Measurements from ENCODE around the gene PASK.

Gene PASK

DNA sequence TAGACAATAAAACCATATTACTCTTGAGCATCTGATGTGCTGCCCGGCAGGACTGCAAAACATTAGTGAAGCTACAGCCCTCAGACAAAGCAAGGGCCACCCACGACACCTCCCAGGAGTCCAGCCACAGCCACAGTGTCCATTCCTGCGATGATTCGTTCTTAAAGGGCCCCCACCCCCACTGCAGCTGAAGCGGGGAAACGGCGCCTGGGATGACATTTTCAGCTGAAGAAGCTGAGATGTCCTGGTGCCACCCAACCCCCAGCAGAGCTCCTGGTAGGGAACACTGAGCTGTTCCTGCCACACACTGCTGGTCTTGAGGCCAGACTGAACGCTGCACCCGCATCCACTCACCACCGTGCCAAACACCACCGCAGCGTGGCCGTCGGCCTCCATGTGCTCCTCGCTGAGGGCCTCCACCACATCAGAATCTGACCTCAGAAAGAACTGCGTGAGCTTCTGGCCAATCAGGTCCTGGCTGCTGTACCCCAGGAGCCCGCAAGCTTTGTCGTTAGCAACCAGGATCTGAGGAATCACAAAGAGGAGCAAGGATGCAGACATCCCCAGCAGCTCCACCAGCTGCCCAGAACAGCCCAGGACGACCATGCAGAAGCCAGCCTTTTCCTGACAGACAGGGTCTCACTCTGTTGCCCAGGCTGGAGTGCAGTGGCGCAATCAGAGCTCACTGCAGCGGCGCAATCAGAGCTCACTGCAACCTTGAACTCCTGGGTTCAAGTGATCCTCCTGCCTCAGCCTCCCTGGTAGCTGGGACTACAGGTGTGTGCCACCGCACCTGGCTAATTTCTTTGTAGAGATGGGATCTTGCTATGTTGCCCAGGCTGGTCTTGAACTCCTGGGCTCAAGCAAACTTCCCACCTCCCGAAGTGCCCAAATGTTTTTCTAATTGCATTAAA, 9.5 kb downstream of the PASK start:
- no peaks in the 10 kb centered on the region for H3K4me1 ChIP-seq (ENCODE audit: control insufficient read depth, insufficient read depth, low read length)
- no peak overlapping the region for H3K4me3 ChIP-seq (ENCODE audit: low read length)
- H3K27me3 ChIP-seq (ENCODE audit: control insufficient read depth, insufficient read depth, low read length) = no peaks in the 10 kb centered on the region
- no peaks in the 10 kb centered on the region for H3K9me3 ChIP-seq (ENCODE audit: control insufficient read depth, low read length)
- no peaks in the 10 kb centered on the region for H3K36me3 ChIP-seq (ENCODE audit: control insufficient read depth, insufficient read depth, low read length)
- H3K9ac ChIP-seq (ENCODE audit: low read length) = no peak overlapping the region

DNA sequence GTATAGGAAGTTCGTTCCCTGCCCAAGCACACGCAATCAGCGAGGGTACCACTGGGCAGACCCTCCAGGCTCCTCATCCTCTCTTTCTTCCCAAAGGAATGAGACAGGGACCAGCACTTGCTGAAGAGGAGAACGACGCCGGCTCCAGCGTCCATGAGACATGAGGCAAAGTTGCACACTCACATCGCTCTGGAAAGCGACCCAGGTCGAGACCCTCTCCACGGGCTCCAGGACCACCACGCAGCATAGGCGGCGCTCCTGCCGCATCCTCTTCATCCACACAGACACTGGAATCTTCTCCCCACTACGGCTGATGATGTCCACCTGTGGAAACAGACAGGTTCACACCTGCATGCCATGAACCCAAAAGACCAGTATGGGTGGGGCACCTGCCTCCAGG, 10.8 kb downstream of the PASK start:
- H3K4me3 ChIP-seq (ENCODE audit: low read length) = no peak overlapping the region
- H3K36me3 ChIP-seq (ENCODE audit: control insufficient read depth, insufficient read depth, low read length) = no peaks in the 10 kb centered on the region
- no peaks in the 10 kb centered on the region for H3K27me3 ChIP-seq (ENCODE audit: control insufficient read depth, insufficient read depth, low read length)
- H3K4me1 ChIP-seq (ENCODE audit: control insufficient read depth, insufficient read depth, low read length) = no peaks in the 10 kb centered on the region
- H3K9me3 ChIP-seq (ENCODE audit: control insufficient read depth, low read length) = no peaks in the 10 kb centered on the region
- H3K9ac ChIP-seq (ENCODE audit: low read length) = no peak overlapping the region

DNA sequence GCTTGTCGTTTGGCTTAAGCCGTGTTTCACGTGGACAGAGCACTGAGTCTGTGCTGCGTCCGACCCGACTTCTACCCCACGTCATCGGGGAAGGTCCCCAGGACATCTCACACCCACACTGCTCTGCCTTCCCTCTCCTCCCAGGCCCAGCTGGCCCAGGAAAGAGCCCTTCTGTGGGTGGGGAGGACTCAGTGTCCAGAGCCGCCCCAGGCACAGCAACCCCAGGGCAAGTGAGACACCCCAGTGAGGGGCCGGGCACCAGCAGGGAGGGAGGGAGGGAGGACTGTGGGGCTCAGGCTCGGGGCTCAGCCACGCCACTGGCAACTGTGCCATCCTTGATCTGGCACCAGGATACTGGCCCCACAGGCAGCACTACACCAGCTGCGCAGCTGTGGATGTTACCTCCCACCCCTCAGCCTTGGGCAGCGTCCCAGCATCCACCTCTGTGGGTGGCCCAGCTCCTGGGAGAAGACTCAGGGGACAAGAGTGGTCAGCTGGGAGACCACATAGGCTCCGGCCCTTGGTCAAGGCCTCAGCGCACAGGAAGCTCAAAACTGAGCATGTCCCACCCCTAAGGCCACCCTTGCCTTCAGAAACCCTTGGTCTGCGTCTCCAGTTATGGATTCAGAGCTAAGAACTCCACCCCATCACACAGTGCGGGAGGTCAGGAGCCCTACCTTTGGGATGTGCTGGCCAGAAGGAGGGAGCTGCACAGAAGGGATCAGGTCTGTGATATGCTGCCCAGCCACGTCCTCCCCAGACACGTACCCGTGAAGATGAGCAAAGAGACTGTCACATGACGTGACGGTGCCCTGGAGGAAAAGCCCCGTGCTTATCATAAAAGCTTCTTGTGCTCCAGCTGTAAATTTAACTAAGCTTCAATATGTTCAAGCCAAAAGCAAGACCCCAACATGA, 11.7 kb downstream of the PASK start:
- Histone ChIP-seq H3K4me3 (ENCODE audit: low read length) (no peak overlapping the region), H3K27me3 (ENCODE audit: control insufficient read depth, insufficient read depth, low read length) (no peaks in the 10 kb centered on the region), H3K4me1 (ENCODE audit: control insufficient read depth, insufficient read depth, low read length) (no peaks in the 10 kb centered on the region), H3K36me3 (ENCODE audit: control insufficient read depth, insufficient read depth, low read length) (no peaks in the 10 kb centered on the region), H3K9me3 (ENCODE audit: control insufficient read depth, low read length) (no peaks in the 10 kb centered on the region), H3K9ac (ENCODE audit: low read length) (no peak overlapping the region)

DNA sequence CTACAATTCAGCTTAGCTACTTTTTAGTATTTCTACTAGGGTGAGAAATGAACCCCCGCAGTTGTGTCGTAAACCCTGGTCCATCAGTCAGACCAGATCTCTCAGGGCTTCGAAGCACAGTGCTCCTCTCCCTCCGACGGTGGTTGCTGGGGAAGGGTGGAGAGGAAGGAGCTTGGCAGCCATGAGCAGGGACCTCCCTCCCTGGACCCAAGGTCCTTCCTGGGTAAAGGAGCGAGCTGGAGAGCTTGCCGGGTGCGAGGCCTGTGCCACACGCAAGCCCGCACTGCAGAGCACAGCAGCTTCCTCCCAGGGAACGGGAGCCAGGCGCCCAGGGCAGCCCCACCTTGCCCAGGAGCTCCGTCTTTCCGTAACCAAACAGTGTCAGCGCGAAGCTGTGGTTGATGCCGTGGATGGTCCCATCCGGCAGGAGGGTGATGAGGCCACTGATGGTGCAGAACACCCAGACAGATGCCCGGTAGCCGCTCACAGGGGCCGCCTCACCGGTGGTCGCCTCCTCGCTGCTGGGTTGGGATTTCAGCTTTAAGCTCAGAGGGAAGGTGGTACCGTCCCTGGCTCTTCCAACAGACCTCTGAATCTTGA, 12.5 kb downstream of the PASK start:
- Histone ChIP-seq H3K36me3 (ENCODE audit: control insufficient read depth, insufficient read depth, low read length) (no peaks in the 10 kb centered on the region), H3K27me3 (ENCODE audit: control insufficient read depth, insufficient read depth, low read length) (no peaks in the 10 kb centered on the region), H3K9me3 (ENCODE audit: control insufficient read depth, low read length) (no peaks in the 10 kb centered on the region), H3K4me3 (ENCODE audit: low read length) (no peak overlapping the region), H3K9ac (ENCODE audit: low read length) (no peak overlapping the region), H3K4me1 (ENCODE audit: control insufficient read depth, insufficient read depth, low read length) (no peaks in the 10 kb centered on the region)

DNA sequence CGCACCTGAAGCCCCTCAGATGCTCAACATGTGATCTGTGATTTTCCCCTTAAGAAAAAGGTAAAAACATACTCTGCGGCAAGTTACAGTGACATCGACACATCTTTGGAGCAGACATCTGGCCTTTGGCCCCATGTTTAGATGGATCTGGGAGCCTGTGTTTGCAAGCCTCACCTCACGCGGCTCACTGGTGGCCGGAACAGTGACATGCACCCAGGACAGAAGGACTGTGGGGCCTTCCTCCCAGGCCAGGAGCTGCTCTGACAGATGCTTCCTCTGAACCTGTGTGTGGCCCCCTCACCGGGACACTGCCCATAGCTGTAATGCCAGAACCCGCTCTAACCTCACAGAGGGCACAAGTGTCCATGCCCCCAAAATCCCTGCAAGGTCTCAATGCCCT, 13.1 kb downstream of the PASK start:
- Histone ChIP-seq H3K9ac (ENCODE audit: low read length) (no peak overlapping the region), H3K4me3 (ENCODE audit: low read length) (no peak overlapping the region), H3K27me3 (ENCODE audit: control insufficient read depth, insufficient read depth, low read length) (no peaks in the 10 kb centered on the region), H3K36me3 (ENCODE audit: control insufficient read depth, insufficient read depth, low read length) (no peaks in the 10 kb centered on the region), H3K9me3 (ENCODE audit: control insufficient read depth, low read length) (no peaks in the 10 kb centered on the region), H3K4me1 (ENCODE audit: control insufficient read depth, insufficient read depth, low read length) (no peaks in the 10 kb centered on the region)

DNA sequence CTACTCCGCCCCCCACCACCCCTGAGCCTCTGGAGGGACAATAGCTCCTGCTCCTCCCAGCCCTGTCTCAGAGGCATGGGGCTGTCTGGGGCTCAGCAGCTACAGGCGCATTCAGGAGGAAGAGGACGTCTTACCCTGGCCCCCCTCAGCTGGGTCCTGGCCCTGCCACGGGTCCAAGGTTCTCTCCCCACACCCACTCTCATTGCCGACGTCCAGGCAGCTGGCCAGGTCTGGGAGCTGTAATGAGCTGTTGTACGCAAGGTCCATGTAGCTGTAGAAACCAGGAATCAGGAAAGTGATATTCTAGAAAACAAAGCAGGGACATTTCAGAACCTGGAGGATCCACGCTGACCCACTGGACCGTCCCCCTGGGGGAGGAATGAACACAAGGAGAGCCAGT, 13.5 kb downstream of the PASK start:
- no peak overlapping the region for H3K4me3 ChIP-seq (ENCODE audit: low read length)
- no peak overlapping the region for H3K9ac ChIP-seq (ENCODE audit: low read length)
- no peaks in the 10 kb centered on the region for H3K36me3 ChIP-seq (ENCODE audit: control insufficient read depth, insufficient read depth, low read length)
- no peaks in the 10 kb centered on the region for H3K27me3 ChIP-seq (ENCODE audit: control insufficient read depth, insufficient read depth, low read length)
- H3K4me1 ChIP-seq (ENCODE audit: control insufficient read depth, insufficient read depth, low read length) = no peaks in the 10 kb centered on the region
- no peaks in the 10 kb centered on the region for H3K9me3 ChIP-seq (ENCODE audit: control insufficient read depth, low read length)

DNA sequence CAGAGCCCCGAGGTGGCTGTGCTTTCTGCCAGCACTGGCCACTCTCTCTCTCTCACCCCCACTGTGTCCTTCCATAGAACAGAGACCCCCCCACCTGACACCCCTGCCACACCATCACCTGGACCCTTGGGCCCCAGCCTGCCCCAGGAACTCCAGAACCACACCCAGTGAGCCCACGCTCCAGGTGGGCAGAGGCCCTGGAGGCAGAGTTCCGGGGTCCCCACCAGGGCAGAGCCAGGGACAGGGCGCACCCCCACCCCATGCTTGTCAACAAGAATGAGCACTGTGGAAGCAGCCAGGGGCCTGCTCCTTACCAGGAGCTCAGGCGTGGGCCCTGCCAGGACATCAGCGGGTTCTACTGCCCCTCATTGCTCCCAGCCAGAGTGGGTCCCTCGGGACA, 14.6 kb downstream of the PASK start:
- Histone ChIP-seq H3K9ac (ENCODE audit: low read length) (no peak overlapping the region), H3K9me3 (ENCODE audit: control insufficient read depth, low read length) (no peaks in the 10 kb centered on the region), H3K36me3 (ENCODE audit: control insufficient read depth, insufficient read depth, low read length) (no peaks in the 10 kb centered on the region), H3K4me1 (ENCODE audit: control insufficient read depth, insufficient read depth, low read length) (no peaks in the 10 kb centered on the region), H3K4me3 (ENCODE audit: low read length) (no peak overlapping the region), H3K27me3 (ENCODE audit: control insufficient read depth, insufficient read depth, low read length) (no peaks in the 10 kb centered on the region)

DNA sequence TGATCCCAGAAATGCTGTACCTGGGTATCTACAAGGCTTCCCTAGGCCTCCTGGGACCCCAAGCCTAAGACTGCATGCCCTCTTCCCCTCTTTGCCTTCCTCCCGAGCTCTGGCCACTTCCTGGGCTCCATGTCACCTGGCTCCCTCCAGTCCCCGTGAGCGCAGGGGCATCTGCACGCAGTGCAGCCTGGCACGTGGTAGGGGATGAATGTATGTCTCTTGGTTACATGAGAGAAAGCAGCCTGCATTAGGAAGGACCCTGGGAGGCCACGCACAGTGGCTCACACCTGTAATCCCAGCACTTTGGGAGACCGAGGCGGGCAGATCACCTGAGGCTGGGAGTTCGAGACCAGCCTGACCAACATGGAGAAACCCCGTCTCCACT, 15.8 kb downstream of the PASK start:
- Histone ChIP-seq H3K9ac (ENCODE audit: low read length) (no peak overlapping the region), H3K4me1 (ENCODE audit: control insufficient read depth, insufficient read depth, low read length) (no peaks in the 10 kb centered on the region), H3K4me3 (ENCODE audit: low read length) (no peak overlapping the region), H3K36me3 (ENCODE audit: control insufficient read depth, insufficient read depth, low read length) (no peaks in the 10 kb centered on the region), H3K27me3 (ENCODE audit: control insufficient read depth, insufficient read depth, low read length) (no peaks in the 10 kb centered on the region), H3K9me3 (ENCODE audit: control insufficient read depth, low read length) (no peaks in the 10 kb centered on the region)

DNA sequence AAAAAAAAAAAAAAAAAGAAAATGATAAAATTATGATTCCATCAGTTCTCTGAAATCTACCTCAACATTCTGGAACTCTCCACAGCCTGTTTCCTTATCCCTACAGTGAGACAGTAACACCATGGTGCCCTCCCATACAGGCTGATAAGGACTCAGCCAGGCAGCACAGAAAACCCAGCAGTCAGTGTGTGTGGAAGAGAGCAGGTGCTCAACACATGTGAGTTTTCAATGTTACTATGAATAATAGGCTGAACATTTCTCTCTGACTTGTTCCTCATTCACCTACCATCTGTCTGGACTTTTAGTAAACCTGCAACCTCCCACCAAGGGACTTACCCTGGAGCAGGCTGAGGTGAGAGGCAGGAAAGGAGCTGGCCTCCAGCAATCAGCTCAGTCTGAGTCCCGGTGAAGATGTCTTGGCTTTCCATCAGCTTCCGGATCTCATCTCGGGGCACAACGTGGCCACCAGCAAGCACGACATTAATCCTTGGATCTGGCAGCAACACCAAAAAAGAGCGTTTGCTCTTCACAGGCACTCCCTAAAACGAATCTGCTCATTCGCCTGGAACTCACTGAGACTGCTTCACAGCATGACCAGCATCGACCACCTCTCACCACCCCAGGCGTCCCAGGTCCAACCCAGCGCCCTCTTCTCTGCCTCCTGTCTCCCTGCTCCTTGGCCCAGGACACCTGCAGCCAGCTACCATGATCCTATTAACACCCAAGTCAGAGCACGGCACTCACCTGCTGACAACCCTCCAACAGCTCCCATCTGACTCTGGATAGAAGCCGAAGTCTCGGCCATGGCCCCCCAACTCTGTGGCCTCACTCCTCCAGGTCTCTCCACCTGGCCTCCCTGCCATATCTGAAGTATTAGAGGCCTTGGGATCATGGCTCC, 16.5 kb downstream of the PASK start:
- no peaks in the 10 kb centered on the region for H3K9me3 ChIP-seq (ENCODE audit: control insufficient read depth, low read length)
- no peaks in the 10 kb centered on the region for H3K4me1 ChIP-seq (ENCODE audit: control insufficient read depth, insufficient read depth, low read length)
- no peak overlapping the region for H3K4me3 ChIP-seq (ENCODE audit: low read length)
- no peak overlapping the region for H3K9ac ChIP-seq (ENCODE audit: low read length)
- H3K36me3 ChIP-seq (ENCODE audit: control insufficient read depth, insufficient read depth, low read length) = no peaks in the 10 kb centered on the region
- H3K27me3 ChIP-seq (ENCODE audit: control insufficient read depth, insufficient read depth, low read length) = no peaks in the 10 kb centered on the region

DNA sequence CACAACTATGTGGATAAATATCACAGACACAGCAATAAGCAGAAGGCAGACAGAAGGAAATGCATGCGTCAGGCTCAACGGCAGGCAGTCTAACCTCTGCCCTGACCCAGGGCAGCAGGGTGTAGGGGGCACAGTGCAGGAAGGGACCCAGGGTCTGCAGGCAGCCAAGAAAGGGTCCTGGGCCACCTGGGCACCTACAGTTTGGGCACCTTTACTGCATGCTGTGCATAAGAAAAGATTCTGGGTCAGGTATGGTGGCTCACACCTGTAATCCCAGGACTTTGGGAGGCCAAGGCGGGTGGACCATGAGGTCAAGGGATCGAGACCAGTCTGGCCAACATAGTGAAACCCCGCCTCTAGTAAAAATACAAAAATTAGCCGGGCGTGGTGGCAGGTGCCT, 17.7 kb downstream of the PASK start:
- H3K27me3 ChIP-seq (ENCODE audit: control insufficient read depth, insufficient read depth, low read length) = no peaks in the 10 kb centered on the region
- no peaks in the 10 kb centered on the region for H3K4me1 ChIP-seq (ENCODE audit: control insufficient read depth, insufficient read depth, low read length)
- H3K9me3 ChIP-seq (ENCODE audit: control insufficient read depth, low read length) = no peaks in the 10 kb centered on the region
- no peaks in the 10 kb centered on the region for H3K36me3 ChIP-seq (ENCODE audit: control insufficient read depth, insufficient read depth, low read length)
- no peak overlapping the region for H3K9ac ChIP-seq (ENCODE audit: low read length)
- H3K4me3 ChIP-seq (ENCODE audit: low read length) = no peak overlapping the region

DNA sequence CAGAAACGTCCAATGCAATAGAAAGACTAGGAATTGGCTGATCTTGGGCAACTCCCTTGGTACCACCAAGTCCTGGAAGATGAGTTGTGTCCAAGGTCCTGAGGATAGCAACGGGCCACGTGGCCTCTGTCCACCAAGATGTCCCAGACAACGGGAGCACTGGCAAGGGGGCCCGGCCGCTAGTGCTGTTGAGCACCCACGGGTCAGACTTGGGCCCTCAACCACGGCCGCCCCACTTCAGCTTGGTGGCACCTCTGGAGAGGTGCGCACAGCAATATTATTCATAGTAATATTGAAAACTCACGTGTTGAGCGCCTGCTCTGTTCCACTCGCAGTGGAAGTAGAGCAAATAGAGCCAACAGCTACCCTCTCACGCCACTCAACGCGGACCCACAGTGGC, 19.0 kb downstream of the PASK start:
- no peak overlapping the region for H3K4me3 ChIP-seq (ENCODE audit: low read length)
- H3K4me1 ChIP-seq (ENCODE audit: control insufficient read depth, insufficient read depth, low read length) = no peaks in the 10 kb centered on the region
- no peaks in the 10 kb centered on the region for H3K9me3 ChIP-seq (ENCODE audit: control insufficient read depth, low read length)
- no peak overlapping the region for H3K9ac ChIP-seq (ENCODE audit: low read length)
- H3K36me3 ChIP-seq (ENCODE audit: control insufficient read depth, insufficient read depth, low read length) = no peaks in the 10 kb centered on the region
- H3K27me3 ChIP-seq (ENCODE audit: control insufficient read depth, insufficient read depth, low read length) = no peaks in the 10 kb centered on the region

Data from mucosa of stomach (tissue), 1 donor.